Hematopoietic multipotent progenitor cell treated with erythropoietin and hydrocortisone succinate and interleukin-3 and kit ligand, for 15 days (in vitro differentiated cells): ENCODE data around the gene MTRF1.
"Not testable (repeated sequence)": the region's sequence is repeated elsewhere in the genome, so short reads cannot be mapped to it uniquely, and the experiment has no call there.

ENCODE experiments used
- DNase-seq: peaks from one replicate; pipeline ENCODE4 v3.0.0-alpha.2; 2015; ENCODE audit warnings: low spot score

Gene MTRF1

DNA sequence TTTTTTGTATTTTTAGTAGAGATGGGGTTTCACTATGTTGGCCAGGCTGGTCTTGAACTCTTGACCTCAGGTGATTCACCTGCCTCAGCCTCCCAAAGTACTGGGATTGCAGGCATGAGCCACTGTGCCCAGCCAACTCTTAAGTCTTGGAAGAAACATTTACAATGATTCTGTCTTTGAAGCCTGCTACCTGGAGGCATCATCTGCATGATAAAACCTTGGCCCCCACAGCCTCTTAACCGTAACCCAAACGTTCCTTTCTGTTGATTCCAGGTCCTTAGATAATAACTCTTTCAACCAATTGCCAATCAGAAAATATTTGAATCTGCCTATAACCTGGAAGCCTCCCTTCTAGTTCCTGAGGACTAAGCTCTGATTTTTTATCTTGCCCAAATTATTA, 15.8 kb upstream of the MTRF1 start:
- DNase-seq = not testable (repeated sequence)

- no peak for DNase-seq
Measured at GRCh38 chr13:41276824-41277223, 13.4 kb upstream of the MTRF1 start.

- DNase-seq = no peak
Measured at GRCh38 chr13:41274881-41275280, 11.5 kb upstream of the MTRF1 start.

- DNase-seq = no peak
Measured at GRCh38 chr13:41273831-41274441, 10.6 kb upstream of the MTRF1 start.

GRCh38 chr13:41271456-41272285, 8.3 kb upstream of the MTRF1 start:
- no peak for DNase-seq

- no peak for DNase-seq
Measured at GRCh38 chr13:41268764-41269163, 5.4 kb upstream of the MTRF1 start.

DNA sequence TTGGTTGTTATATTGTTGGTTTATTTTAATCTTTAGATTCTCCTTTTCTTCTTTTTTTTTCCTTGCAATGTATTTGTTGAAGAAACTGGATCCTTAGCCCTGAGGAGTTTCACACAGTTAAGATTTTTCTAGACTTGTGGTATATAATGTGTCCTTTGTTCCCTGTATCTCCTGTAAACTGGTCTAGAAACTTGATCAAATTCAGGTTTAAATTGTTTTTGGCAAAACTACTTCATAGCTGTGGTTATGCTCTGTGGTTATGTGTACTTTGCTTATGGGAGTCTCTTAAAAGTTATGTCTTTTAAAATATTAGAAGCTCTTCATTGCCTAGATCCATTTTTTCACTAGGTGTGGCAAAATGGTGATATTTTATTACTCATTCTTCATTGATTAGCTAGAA, 3.7 kb upstream of the MTRF1 start:
- no peak for DNase-seq

DNA sequence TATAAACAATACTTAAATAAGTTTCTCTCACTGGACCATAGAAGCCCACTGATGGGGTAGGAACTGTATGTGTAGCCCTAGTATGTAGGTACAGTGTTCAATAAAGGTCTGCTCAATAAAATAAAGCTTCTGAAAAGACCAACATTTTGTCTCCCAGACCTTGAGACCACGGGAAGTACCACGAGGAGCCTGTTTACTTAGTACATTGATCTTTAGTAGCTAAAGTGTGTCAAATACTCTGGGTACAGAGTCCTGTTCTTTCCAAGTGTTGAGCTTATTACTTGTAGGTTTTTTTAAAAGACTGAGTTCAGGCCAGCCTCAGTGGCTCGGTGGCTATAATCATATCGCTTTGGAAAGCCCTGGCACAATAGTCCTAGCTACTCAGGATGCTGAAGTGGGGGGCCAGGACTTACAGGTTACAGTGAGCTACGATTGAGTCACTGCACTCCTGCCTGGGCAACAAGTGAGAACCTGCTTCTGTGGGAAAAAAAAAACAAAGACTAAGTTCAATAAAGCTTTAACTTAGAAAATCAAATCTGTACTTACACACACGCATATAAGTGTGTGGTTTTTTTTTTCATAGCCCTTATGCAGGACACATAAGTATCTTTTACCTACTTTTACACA, 3.4 kb downstream of the MTRF1 start:
- no peak for DNase-seq

- DNase-seq = no peak
Measured at GRCh38 chr13:41257535-41257934, 5.8 kb downstream of the MTRF1 start.

- DNase-seq = no peak
Measured at GRCh38 chr13:41254902-41255301, 8.5 kb downstream of the MTRF1 start.

GRCh38 chr13:41250993-41251392, 12.4 kb downstream of the MTRF1 start:
- no peak for DNase-seq

- DNase-seq = no peak
Measured at GRCh38 chr13:41246969-41247680, 16.3 kb downstream of the MTRF1 start.

GRCh38 chr13:41244556-41244955, 18.8 kb downstream of the MTRF1 start:
- DNase-seq = peak; percentile 68

GRCh38 chr13:41241626-41242025, 21.8 kb downstream of the MTRF1 start:
- no peak for DNase-seq

DNA sequence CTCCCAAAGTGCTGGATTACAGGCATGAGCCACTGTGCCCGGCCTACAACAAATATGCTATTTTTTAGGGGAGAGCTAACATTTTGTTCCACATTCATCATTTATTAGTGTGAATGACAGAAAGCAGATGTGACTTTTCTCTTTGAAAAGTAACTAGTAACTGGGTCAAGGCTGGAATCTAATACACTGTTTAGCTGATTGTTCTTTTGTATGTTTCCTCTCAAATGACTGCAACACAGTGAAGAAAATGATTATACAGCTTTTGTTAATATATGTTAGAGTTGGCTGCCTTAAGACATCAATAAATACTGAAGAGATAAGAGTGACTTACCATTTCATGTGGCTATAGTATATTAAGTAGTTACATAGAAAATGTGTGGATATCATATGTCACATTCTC, 27.0 kb downstream of the MTRF1 start:
- DNase-seq = no peak

GRCh38 chr13:41232578-41233480, 30.5 kb downstream of the MTRF1 start:
- no peak for DNase-seq

DNA sequence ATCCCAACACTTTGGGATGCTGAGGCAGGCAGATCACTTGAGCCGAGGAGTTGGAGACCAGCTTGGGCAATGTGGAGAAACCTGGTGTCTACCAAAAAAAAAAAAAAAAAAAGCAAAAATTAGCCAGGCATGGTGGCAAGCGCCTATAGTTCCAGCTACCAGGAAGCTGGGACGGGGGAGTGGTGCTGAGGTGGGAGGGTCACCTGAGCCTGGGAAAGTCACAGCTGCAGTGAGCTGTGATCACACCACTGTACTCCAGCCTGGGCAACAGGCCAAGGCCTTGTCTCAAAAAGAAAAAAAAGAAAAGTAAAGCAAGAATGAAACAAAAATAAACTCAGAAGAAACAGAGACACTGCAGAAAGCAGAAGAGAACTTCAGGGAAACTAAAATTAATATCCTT, 31.6 kb downstream of the MTRF1 start:
- DNase-seq = no peak

DNA sequence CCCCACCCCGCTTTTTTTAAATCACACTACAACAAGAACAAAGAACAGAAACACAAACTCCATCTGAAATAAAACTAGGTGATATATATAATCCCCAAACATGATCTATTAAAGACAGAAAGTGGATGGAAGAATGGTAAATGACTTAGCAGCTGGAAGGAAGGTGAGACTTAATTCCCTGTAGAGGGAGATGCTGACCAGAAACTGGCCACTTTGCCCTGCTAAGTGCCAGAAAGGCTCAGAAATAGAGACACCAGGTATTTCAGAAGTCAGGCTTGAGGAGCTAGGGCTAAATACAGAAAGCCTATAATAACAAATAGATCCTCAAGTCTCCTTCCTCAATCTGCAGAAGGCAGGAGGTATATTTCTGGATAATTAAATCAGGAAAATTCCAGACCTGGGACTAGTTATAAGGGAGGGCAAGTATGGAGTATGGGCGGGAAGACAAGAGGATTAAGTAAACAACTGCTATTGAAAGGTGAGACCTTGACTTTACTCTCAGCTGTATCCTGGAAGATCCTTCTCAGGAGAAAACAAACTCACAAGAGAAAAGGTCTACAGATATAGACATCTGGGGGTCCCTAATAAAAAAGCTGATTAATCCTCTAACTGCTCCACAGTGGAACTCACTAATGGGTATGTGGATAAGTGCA, 32.2 kb downstream of the MTRF1 start:
- DNase-seq = no peak

GRCh38 chr13:41229356-41229755, 34.0 kb downstream of the MTRF1 start:
- DNase-seq = no peak

- no peak for DNase-seq
Measured at GRCh38 chr13:41224113-41225110, 39.0 kb downstream of the MTRF1 start.
